Ascending aorta (tissue), 2 donors: ENCODE measurements around the gene ERVW-1. TPM values are rescaled to one million over a fixed set of nuclear protein-coding genes. Genes with fewer than 3 reads are reported as not detected.
"Not testable (repeated sequence)": the region's sequence is repeated elsewhere in the genome, so short reads cannot be mapped to it uniquely, and the experiment has no call there.

Source experiments
- DNase-seq, 2 donors: peaks; one replicate each; pipeline ENCODE4 v3.0.0-alpha.2; 2019; ENCODE audit warnings: low spot score in 2 of 2
- H3K27ac ChIP-seq, 2 donors: fragments of 200-600 bp; sonication (generic); one replicate each; pipeline ENCODE4 v1.5.1; 2016 to 2017; ENCODE audit warnings: mild to moderate bottlenecking in 1 of 2
- H3K27me3 ChIP-seq: fragments of 200-600 bp; sonication (generic); one replicate; pipeline ENCODE4 v1.5.1; 2017
- H3K36me3 ChIP-seq, 2 donors: fragments of 200-600 bp; sonication (generic); one replicate each; pipeline ENCODE4 v1.5.1; 2016
- H3K4me1 ChIP-seq, 2 donors: fragments of 200-600 bp; sonication (generic); one replicate each; pipeline ENCODE4 v1.5.1; 2016 to 2017; ENCODE audit warnings: mild to moderate bottlenecking in 1 of 2
- H3K4me3 ChIP-seq, 2 donors: fragments of 200-600 bp; sonication (generic); one replicate each; pipeline ENCODE4 v1.5.1; 2016 to 2017; ENCODE audit warnings: mild to moderate bottlenecking in 1 of 2
- H3K9me3 ChIP-seq, 2 donors: fragments of 200-600 bp; sonication (generic); one replicate each; pipeline ENCODE4 v1.5.1; 2016
- intact Hi-C: fragments of 100-400 bp; cut with DNase I; formaldehyde crosslinking; loops from one replicate; pipeline ENCODE4 v1.15.1; 2023
- total RNA-seq: library from RNA; depleted of rRNA; stranded (reverse); fragments of >200 nt; gene quantifications from one replicate; pipeline ENCODE4 v1.1.0, GENCODE V29; 2016
- TF ChIP-seq, protein P1 (sequence below), 3 experiments: fragments of 200-600 bp in 2 of 3; fragments of 450-650 bp in 1 of 3; sonication (generic) in 2 of 3; IDR thresholded peaks; one replicate each; pipeline ENCODE4 v1.5.1; 2016 to 2019; ENCODE audit warnings: antibody characterized with exemption in 3 of 3, mild to moderate bottlenecking in 1 of 3, moderate library complexity in 1 of 3

The ERVW-1 gene
- total RNA-seq, 1 donor from 2014 or later: not detected

DNA sequence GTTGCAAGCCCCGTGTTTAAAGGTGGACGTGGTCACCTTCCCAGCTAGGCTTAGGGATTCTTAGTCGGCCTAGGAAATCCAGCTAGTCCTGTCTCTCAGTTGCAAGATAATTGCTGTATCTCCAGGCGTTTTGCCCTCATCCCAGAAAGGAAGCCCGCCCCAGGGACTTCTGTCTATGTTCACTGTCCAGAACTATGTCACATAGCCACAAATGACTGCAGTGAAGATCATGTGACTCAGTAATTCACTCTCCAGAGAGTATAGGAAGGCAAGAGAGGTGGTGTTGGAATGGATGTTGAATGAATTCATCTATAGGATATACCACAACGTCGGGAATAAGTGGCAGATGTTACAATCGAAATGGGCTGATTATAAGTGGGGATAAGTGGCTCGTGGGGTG is 349 bp upstream of the ERVW-1 start:
- intact Hi-C loops: no loop called here
- TF ChIP-seq, protein P1, sequence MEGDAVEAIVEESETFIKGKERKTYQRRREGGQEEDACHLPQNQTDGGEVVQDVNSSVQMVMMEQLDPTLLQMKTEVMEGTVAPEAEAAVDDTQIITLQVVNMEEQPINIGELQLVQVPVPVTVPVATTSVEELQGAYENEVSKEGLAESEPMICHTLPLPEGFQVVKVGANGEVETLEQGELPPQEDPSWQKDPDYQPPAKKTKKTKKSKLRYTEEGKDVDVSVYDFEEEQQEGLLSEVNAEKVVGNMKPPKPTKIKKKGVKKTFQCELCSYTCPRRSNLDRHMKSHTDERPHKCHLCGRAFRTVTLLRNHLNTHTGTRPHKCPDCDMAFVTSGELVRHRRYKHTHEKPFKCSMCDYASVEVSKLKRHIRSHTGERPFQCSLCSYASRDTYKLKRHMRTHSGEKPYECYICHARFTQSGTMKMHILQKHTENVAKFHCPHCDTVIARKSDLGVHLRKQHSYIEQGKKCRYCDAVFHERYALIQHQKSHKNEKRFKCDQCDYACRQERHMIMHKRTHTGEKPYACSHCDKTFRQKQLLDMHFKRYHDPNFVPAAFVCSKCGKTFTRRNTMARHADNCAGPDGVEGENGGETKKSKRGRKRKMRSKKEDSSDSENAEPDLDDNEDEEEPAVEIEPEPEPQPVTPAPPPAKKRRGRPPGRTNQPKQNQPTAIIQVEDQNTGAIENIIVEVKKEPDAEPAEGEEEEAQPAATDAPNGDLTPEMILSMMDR (IDR thresholded peaks at IDR 0.05): no peak
- H3K9me3 ChIP-seq: no peaks in the 10 kb centered on the region
- H3K27ac ChIP-seq: no peak overlapping the region
- DNase-seq: no peak
- peaks cover 0 to 7% of the 10 kb centered on the region in 2 donors for H3K36me3 ChIP-seq
- no peak overlapping the region for H3K4me3 ChIP-seq
- no peaks in the 10 kb centered on the region for H3K4me1 ChIP-seq
- no peaks in the 10 kb centered on the region for H3K27me3 ChIP-seq

DNA sequence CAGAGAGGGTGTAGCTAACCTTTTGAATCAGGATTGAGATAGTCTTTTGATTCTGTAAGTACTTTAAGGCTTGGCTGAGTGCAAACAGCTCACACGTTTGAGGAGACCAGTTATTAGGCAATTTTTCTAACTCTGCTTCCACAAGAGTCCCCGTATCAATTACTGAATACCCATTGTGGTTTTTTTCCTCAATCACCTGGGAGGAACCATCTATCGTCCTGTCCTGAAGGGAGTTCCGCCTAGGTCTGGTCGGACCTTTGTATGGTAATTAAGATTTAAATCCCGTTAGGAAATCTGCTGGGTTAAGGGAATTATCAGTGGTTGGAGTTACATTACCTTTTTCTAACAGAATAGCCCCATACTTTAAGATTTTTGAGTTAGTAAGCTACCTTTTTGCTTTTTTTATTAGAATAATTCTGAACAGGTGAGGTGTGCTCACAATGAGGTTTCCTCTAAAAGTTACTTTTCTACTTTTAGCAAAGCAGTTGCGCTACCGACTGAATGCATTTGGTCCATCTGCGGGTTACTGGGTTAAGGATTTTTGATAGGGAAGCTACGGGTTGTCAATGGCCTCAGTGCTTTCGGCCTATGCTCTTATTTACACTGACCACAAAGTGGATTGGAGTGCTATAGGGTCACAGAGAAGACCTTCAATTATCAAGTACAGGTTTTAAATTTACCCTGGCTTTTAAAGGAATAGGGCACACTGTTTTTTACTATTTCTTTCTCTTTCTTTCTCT is 1.7 kb downstream of the ERVW-1 start:
- H3K9me3 ChIP-seq, H3K36me3 ChIP-seq, DNase-seq, H3K27me3 ChIP-seq, H3K4me1 ChIP-seq, H3K27ac ChIP-seq, H3K4me3 ChIP-seq, intact Hi-C loops: not testable (repeated sequence)

DNA sequence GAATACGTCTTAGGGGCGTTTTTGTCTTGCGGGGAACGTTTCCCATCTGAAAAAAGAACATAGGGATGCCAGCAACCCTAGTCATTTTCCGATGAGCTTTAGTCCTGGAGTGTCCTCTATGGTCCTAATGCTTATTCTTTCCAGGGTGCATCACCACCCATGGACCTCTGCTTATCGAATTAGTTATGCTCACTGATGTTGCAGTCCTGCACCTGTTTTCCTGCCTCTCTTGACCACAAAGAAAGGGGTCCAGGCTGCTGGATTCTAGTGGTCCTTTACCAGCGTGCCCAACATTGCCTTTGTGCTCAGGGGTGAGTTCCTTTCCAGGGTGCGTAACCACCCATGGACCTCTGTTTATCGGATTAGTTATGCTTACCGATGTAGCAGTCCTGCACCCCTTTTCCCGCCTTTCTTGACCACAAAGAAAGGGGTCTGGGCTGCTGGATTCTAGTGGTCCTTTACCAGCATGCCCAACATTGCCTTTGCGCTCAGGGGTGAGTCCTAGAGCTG is 2.4 kb downstream of the ERVW-1 start:
- H3K36me3 ChIP-seq, H3K4me1 ChIP-seq, intact Hi-C loops: not testable (repeated sequence)

DNA sequence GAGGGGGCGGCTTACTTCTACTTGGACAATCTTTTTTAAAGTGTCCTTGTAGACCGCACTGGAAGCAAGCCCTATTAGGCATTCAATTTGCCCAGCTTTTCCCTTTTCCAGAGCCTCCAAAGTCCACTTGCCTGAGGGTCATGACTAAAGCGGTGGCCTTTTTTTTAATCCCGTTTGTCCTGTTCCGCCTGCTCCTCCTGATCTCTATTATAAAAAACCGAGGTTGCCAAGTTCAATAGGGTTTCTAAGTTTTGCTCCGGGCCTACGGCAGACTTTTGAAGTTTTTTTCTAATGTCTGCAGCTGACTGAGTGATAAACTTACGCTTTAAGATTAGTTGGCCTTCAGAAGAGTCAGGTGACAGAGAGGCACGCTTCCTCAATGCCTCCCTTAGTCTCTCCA is 3.8 kb downstream of the ERVW-1 start:
- H3K36me3 ChIP-seq, H3K4me3 ChIP-seq, H3K27me3 ChIP-seq, H3K4me1 ChIP-seq, H3K9me3 ChIP-seq, DNase-seq, H3K27ac ChIP-seq, intact Hi-C loops: not testable (repeated sequence)

More for the DNA sequence above, 2.4 kb downstream of the ERVW-1 start:
- H3K27me3 ChIP-seq, H3K4me3 ChIP-seq, DNase-seq, H3K27ac ChIP-seq, H3K9me3 ChIP-seq: not testable (repeated sequence)

DNA sequence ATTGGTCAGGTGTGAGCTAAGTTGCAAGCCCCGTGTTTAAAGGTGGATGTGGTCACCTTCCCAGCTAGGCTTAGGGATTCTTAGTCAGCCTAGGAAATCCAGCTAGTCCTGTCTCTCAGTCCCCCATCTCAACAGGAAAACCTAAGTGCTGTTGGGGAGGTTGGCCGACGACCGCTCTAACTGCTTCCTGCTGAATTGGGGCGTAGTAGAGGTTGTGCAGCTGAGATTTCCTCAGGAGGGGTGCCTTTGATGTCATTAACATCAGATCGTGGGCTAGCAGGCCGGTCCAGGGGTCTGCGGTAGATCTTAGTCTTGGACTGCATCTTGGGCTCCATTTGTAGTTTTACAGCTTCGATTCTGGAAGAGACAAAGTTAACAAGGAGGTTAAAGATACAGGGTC is 9.2 kb downstream of the ERVW-1 start:
- intact Hi-C loops, H3K9me3 ChIP-seq, H3K4me1 ChIP-seq, H3K27ac ChIP-seq, DNase-seq, H3K27me3 ChIP-seq, H3K36me3 ChIP-seq, H3K4me3 ChIP-seq: not testable (repeated sequence)

DNA sequence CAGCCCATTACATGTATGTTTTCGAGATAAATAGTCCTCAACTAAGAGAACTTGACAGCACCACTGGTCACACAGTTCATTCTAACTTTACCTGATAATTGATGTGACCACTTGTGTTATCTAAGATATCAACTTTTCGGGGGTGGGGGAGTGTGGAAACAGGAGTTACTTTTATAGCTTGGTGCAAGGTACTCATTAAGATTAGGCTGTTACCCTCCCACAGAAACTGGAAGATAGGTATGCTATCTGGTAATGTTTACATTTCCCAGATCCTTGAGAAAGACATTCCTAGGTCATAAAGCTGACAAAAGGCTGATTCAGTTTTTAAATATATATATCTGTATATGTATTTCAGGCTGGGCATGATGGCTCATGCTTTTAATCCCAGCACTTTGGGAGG is 11.1 kb downstream of the ERVW-1 start:
- intact Hi-C loops: no loop called here
- H3K4me3 ChIP-seq: no peak overlapping the region
- no peaks in the 10 kb centered on the region for H3K9me3 ChIP-seq
- TF ChIP-seq, protein P1 (IDR thresholded peaks at IDR 0.05): no peak
- DNase-seq: no peak
- H3K36me3 ChIP-seq: peaks cover 0 to 3% of the 10 kb centered on the region in 2 donors
- H3K27ac ChIP-seq: no peak overlapping the region
- H3K27me3 ChIP-seq: no peaks in the 10 kb centered on the region
- H3K4me1 ChIP-seq: no peaks in the 10 kb centered on the region

DNA sequence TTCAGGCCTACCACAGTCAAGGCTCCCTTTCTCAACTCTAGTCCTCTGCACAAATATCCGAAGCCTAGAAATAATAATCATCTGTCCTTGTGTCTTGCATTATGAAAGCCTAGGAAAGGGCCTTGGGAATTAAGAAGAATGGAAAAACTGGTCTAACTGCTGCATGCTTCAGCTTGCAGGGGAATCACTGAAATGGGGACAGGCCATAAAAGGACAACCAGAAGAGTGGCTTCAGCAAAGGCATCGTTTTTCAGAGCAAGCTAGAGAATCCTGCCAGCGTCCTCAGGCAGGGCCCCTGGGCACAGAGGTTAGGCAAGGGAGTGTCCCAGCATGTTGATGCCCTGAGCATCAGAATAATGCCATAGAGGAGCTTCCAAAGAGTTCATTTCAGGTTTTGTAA is 13.2 kb downstream of the ERVW-1 start:
- no peak overlapping the region for H3K4me3 ChIP-seq
- H3K4me1 ChIP-seq: no peaks in the 10 kb centered on the region
- no peaks in the 10 kb centered on the region for H3K27me3 ChIP-seq
- peaks cover 0 to 3% of the 10 kb centered on the region in 2 donors for H3K36me3 ChIP-seq
- no peak overlapping the region for H3K27ac ChIP-seq
- intact Hi-C loops: no loop called here
- no peak for DNase-seq
- TF ChIP-seq, protein P1 (IDR thresholded peaks at IDR 0.05): no peak
- H3K9me3 ChIP-seq: no peaks in the 10 kb centered on the region

DNA sequence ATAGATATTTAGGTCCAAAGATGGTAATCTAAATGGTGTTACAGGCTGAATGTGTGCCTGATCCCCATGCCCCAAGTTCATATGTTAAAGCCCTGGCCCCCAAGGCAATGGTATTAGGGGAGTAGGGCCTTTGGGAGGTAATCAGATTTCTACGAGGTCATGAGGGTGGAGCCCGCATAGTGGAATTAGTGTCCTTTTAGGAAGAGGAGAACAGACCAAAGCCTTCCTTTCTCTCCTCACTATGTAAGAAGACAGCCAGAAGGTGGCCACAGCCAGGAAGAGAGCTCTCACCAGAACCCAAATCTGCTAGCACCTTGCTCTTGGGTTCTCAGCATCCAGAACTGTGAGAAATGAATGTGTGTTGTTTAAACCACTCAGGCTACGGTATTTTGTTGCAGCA is 15.2 kb downstream of the ERVW-1 start:
- H3K27me3 ChIP-seq: no peaks in the 10 kb centered on the region
- no peak overlapping the region for H3K4me3 ChIP-seq
- TF ChIP-seq, protein P1 (IDR thresholded peaks at IDR 0.05): no peak
- intact Hi-C loops: no loop called here
- no peaks in the 10 kb centered on the region for H3K9me3 ChIP-seq
- H3K4me1 ChIP-seq: no peaks in the 10 kb centered on the region
- peaks cover 0 to 3% of the 10 kb centered on the region in 2 donors for H3K36me3 ChIP-seq
- H3K27ac ChIP-seq: no peak overlapping the region
- no peak for DNase-seq
